Measurements from ENCODE around the gene RAD51B.

DNA sequence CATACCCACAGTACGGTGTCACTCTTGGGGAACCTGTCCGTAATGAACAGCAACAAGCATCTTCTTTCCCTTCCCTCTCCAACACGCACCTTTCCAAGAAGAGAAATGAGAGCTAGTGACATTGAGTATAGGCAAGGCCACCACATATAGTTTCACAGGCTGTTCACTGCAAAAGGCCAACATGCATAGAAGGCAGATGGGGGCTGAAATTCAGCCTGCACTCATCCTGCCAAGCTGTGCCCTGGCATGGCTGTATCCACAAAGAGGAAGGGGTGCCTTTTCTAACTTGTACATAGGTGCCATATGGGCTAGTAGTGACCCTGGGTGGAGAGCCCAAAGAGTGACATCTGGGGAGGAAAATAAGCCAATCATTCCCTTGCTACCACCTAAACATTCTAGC lies 803.7 kb downstream of the RAD51B start:
- TF ChIP-seq POLR2AphosphoS5 (IDR thresholded peaks at IDR 0.05; ENCODE audit: borderline replicate concordance, low read depth, low read length) (no peak), EZH2 (IDR thresholded peaks at IDR 0.05) (no peak)
